GM18909 (cell line): ENCODE data around the gene FMC1.

Experiments used
- ATAC-seq: cut with Tn5 transposase; IDR thresholded peaks from one replicate; pipeline ENCODE4 v1.9.1; 2021; ENCODE audit warnings: mild to moderate bottlenecking; ENCODE audit not compliant: unreplicated experiment, poor library complexity

FMC1 gene

DNA sequence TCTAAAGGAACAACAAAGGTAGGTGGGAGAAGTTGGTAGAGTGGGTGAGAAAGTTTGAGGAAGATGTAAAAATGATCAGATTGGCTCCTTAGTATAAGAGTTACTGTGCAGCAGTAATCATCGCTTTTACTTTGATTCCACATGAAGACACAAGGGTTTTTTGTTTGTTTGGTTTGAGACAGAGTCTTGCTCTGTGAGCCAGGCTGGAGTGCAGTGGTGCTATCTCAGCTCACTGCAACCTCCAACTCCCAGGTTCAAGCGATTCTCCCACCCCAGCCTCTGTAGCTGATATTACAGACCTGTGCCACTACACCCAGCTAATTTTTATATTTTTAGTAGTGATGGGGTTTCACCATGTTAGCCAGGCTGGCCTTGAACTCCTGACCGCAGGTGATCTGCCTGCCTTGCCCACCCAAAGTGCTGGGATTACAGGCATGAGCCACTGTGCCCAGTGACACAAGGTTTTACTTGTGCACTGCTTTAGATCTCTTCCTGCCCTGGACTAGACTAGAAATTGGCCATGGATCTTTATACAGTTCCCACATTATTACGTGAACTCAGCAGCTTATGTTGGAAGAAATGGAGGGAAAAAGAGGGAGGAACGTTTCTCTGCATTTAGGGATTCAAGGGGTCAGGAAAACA is 29.3 kb downstream of the FMC1 start:
- ATAC-seq, result no peak

DNA sequence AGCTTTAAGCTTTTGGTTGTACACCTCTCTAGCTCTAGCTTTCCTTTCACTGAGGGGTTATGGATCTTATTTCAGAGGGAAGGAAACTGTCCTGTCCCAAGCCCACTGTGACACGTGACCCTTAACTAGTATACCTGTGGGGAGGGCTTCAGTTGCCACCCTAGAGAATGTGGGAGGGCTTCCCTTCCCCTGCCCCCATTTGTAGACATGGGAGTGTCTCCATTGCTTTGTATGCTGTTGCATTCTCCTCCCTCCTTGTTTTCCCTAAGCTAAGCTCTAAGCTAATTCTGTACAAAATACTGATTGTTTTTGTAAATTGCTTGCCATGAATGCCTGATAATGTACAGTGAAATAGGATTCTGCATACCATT is 29.8 kb downstream of the FMC1 start:
- ATAC-seq, result no peak

DNA sequence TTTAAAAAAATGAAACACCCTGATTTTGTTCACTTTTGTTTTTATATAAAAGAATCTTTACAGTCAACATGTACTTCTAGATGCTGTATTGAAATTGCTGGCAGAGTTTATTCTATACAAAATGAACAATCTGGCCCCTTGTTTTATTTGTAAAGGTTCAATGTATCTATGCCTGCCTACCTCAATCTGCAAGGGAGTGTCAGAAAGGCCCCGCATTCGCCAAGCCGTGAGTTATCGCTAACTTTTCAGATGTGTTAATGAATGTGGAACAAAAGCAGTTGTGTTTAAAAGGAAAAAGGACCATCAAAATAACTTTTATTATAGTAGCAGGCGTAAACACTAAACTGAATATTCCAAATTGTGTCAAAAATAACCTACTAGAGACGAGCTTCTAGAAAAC is 33.1 kb downstream of the FMC1 start:
- ATAC-seq, result no peak

DNA sequence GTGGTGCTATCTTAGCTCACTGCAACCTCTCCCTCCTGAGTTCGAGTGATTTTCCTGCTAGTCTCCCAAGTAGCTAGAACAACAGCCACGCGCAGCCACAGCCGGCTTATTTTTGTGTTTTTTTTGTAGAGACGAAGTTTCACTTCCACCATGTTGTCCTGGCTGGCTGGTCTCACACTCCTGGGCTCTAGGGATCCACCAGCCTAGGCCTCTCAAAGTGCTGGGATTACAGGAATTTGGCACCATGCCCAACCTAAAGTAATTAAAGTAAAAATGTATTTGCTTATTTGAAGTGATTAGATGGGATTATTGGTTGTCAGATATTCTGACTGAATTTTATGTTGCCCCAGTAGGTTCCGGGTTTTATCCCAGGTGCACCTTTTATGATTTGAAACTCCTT is 41.3 kb downstream of the FMC1 start:
- ATAC-seq, result no peak

GRCh38 chr7:139384611-139385010 is 43.5 kb downstream of the FMC1 start:
- ATAC-seq, result no peak

DNA sequence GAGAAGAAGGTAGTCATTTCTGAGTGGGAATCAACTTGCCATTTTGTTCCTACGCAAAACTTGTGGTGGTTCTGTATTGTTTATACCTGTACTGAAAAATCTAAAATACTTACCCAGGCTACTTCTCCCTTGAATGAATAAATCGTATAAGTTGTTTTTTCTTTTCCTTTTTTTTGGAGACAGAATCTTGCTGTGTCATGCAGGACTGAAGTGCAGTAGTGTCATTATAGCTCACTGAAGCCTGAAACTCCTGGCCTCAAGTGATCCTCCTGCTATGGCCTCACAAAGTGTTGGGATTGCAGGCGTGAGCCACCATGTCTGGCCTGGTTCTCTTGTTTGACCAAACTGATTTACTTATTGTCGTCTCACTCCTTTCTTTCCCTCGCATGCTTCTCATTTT is 46.5 kb downstream of the FMC1 start:
- ATAC-seq, result no peak

DNA sequence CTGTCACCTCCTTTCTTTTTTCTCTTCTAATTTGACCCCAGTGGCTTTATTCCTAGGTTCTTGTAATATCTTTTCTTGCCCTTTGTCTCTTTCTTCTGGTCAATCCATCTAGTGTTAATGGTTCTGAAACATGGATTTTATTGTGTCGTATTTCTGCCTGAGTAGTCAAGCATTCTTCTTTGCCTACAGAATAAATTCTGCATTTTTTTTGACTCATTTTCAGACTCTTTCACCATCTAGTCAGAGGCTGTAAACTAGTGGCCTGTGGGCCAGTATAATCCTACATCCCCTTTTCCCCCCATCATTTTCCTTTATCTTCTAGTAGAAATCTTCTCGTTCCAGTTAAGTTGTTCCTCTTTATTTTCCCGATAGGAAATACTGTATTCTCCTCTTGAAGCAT is 48.0 kb downstream of the FMC1 start:
- no peak for ATAC-seq

DNA sequence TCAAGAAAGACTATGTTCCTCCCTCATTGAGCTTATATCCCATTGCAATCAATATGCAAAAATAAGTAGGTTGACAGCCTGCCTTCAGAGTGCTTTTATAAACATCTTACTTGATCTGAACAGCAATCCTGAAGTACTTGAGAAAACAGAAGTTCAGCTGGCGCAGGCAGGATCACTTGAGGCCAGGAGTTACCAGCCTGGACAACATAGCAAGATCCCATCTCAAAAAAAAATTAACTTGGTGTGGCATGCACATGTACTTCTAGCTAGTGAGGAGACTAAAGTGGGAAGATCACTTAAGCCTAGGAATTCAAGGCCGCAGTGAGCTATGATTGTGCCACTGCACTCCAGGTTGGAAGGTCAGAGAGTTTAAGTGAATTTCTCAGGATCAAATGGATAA is 48.6 kb downstream of the FMC1 start:
- no peak for ATAC-seq

GRCh38 chr7:139393621-139394211 is 52.6 kb downstream of the FMC1 start:
- ATAC-seq, result no peak

DNA sequence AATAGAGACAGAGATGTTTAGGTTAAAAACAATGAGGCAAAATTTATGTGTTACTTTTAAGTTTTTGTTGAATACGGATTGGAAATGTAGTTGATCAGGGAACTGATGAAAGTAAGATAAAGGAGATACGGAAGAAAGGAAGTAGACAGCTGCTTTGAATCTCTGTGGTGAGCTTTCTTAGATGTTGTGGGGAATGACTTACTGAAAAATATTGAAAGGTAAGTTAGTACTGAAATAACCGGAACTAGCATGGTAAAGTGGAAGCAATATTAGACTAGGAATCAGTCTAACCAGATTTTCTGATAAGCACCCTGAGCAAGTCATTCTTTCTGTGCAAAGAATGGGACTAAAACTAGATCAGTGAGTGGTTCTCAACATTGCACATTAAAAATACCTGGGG is 53.4 kb downstream of the FMC1 start:
- no peak for ATAC-seq
